Inferior parietal cortex (tissue), 1 donor: ENCODE measurements around the gene VWA8.
"Not testable (repeated sequence)": the region's sequence is repeated elsewhere in the genome, so short reads cannot be mapped to it uniquely, and the experiment has no call there.

Experiments
- DNase-seq: peaks from one replicate; pipeline ENCODE4 v3.0.0-alpha.2; 2016; ENCODE audit errors: extremely low spot score

VWA8 gene

GRCh38 chr13:41851351-41851750 is 109.6 kb downstream of the VWA8 start:
- no peak for DNase-seq

- no peak for DNase-seq
These were observed 112.3 kb downstream of the VWA8 start for GRCh38 chr13:41848435-41849255.

GRCh38 chr13:41847216-41847615 is 113.7 kb downstream of the VWA8 start:
- DNase-seq, result no peak

GRCh38 chr13:41842036-41842620 is 118.8 kb downstream of the VWA8 start:
- DNase-seq, result no peak

GRCh38 chr13:41837629-41838028 is 123.3 kb downstream of the VWA8 start:
- DNase-seq, result no peak

- no peak for DNase-seq
These were observed 125.0 kb downstream of the VWA8 start for GRCh38 chr13:41835871-41836270.

GRCh38 chr13:41834697-41835096 is 126.2 kb downstream of the VWA8 start:
- DNase-seq, result not testable (repeated sequence)

- no peak for DNase-seq
These were observed 127.1 kb downstream of the VWA8 start for GRCh38 chr13:41833831-41834230.

- no peak for DNase-seq
These were observed 127.7 kb downstream of the VWA8 start for GRCh38 chr13:41833201-41833600.

- no peak for DNase-seq
These were observed 133.2 kb downstream of the VWA8 start for GRCh38 chr13:41827507-41828213.

- DNase-seq, result no peak
These were observed 135.2 kb downstream of the VWA8 start for GRCh38 chr13:41825691-41826090.

GRCh38 chr13:41823476-41823875 is 137.4 kb downstream of the VWA8 start:
- no peak for DNase-seq

GRCh38 chr13:41822560-41822959 is 138.3 kb downstream of the VWA8 start:
- DNase-seq, result no peak

GRCh38 chr13:41821238-41821594 is 139.7 kb downstream of the VWA8 start:
- no peak for DNase-seq

- DNase-seq, result no peak
These were observed 140.2 kb downstream of the VWA8 start for GRCh38 chr13:41820581-41821237.

GRCh38 chr13:41816057-41816456 is 144.9 kb downstream of the VWA8 start:
- DNase-seq, result no peak

- no peak for DNase-seq
These were observed 147.5 kb downstream of the VWA8 start for GRCh38 chr13:41813426-41813825.

GRCh38 chr13:41812851-41813250 is 148.1 kb downstream of the VWA8 start:
- DNase-seq, result no peak

- no peak for DNase-seq
These were observed 148.7 kb downstream of the VWA8 start for GRCh38 chr13:41812237-41812636.

GRCh38 chr13:41811588-41812021 is 149.3 kb downstream of the VWA8 start:
- no peak for DNase-seq

- no peak for DNase-seq
These were observed 150.9 kb downstream of the VWA8 start for GRCh38 chr13:41809962-41810361.

- DNase-seq, result not testable (repeated sequence)
These were observed 157.5 kb downstream of the VWA8 start for GRCh38 chr13:41803445-41803735.
